ENCODE data around the gene EHHADH. TPM values are rescaled to one million over a fixed set of nuclear protein-coding genes. Genes with fewer than 3 reads are reported as not detected.

The EHHADH gene
- total RNA-seq, 2 experiments from 2014 or later = 1.3 TPM; not detected in 1

- H2AFZ ChIP-seq (ENCODE audit: low read length) = no peak overlapping the region
- no peak overlapping the region for H3K4me2 ChIP-seq (ENCODE audit: low read length)
- intact Hi-C loops (cut with micrococcal nuclease; ENCODE audit: unreplicated experiment) = no loop called here
- no peak for DNase-seq (ENCODE audit: low spot score)
- H3K4me1 ChIP-seq (ENCODE audit: insufficient read depth, low read length, poor library complexity, severe bottlenecking) = no peaks in the 10 kb centered on the region
- ChIA-PET CTCF (ENCODE audit: unreplicated experiment) (no interaction called here), POLR2A (interaction anchor here (0.8 kb wide), 1 partner anchor 10 kb away, joined by 3 read pairs; no protein-coding TSS in a partner anchor)
- H3K9me3 ChIP-seq (ENCODE audit: low read length) = no peaks in the 10 kb centered on the region
- H4K20me1 ChIP-seq (ENCODE audit: insufficient read depth, low read length) = no peaks in the 10 kb centered on the region
- H3K79me2 ChIP-seq (ENCODE audit: insufficient read depth, low read depth, low read length) = no peaks in the 10 kb centered on the region
- H3K4me3 ChIP-seq (ENCODE audit: low read depth, low read length, poor library complexity, severe bottlenecking) = no peak overlapping the region
- no peak overlapping the region for H3K27ac ChIP-seq (ENCODE audit: low read depth, low read length, poor library complexity, severe bottlenecking)
- no TSS peak for BruUV-seq (replicated peaks)
- H3K36me3 ChIP-seq (ENCODE audit: insufficient read depth, low read length) = no peaks in the 10 kb centered on the region
- no peaks in the 10 kb centered on the region for H3K9me2 ChIP-seq (ENCODE audit: insufficient read depth, low read length)
- TF ChIP-seq, protein P1, sequence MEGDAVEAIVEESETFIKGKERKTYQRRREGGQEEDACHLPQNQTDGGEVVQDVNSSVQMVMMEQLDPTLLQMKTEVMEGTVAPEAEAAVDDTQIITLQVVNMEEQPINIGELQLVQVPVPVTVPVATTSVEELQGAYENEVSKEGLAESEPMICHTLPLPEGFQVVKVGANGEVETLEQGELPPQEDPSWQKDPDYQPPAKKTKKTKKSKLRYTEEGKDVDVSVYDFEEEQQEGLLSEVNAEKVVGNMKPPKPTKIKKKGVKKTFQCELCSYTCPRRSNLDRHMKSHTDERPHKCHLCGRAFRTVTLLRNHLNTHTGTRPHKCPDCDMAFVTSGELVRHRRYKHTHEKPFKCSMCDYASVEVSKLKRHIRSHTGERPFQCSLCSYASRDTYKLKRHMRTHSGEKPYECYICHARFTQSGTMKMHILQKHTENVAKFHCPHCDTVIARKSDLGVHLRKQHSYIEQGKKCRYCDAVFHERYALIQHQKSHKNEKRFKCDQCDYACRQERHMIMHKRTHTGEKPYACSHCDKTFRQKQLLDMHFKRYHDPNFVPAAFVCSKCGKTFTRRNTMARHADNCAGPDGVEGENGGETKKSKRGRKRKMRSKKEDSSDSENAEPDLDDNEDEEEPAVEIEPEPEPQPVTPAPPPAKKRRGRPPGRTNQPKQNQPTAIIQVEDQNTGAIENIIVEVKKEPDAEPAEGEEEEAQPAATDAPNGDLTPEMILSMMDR (conservative IDR thresholded peaks at IDR 0.05; ENCODE audit: low read length) = no peak
- no peak for TF ChIP-seq EZH2phosphoT487 (IDR thresholded peaks at IDR 0.05; ENCODE audit: borderline replicate concordance, low read depth, low read length)
Observed at GRCh38 chr3:185161761-185162160, 92.1 kb downstream of the EHHADH start.

- BruUV-seq (replicated peaks) = no TSS peak
- DNase-seq (ENCODE audit: low spot score) = no peak
- ChIA-PET CTCF (ENCODE audit: unreplicated experiment) (no interaction called here), POLR2A (no interaction called here)
- Histone ChIP-seq H3K36me3 (ENCODE audit: insufficient read depth, low read length) (no peaks in the 10 kb centered on the region), H3K4me2 (ENCODE audit: low read length) (no peak overlapping the region), H3K9me3 (ENCODE audit: low read length) (no peaks in the 10 kb centered on the region), H3K4me3 (ENCODE audit: low read depth, low read length, poor library complexity, severe bottlenecking) (no peak overlapping the region), H2AFZ (ENCODE audit: low read length) (no peak overlapping the region), H3K9me2 (ENCODE audit: insufficient read depth, low read length) (no peaks in the 10 kb centered on the region), H3K27ac (ENCODE audit: low read depth, low read length, poor library complexity, severe bottlenecking) (no peak overlapping the region), H4K20me1 (ENCODE audit: insufficient read depth, low read length) (no peaks in the 10 kb centered on the region), H3K4me1 (ENCODE audit: insufficient read depth, low read length, poor library complexity, severe bottlenecking) (no peaks in the 10 kb centered on the region), H3K79me2 (ENCODE audit: insufficient read depth, low read depth, low read length) (no peaks in the 10 kb centered on the region)
- intact Hi-C loops (cut with micrococcal nuclease; ENCODE audit: unreplicated experiment) = no loop called here
- TF ChIP-seq, protein P1 (conservative IDR thresholded peaks at IDR 0.05; ENCODE audit: low read length) = no peak
- no peak for TF ChIP-seq EZH2phosphoT487 (IDR thresholded peaks at IDR 0.05; ENCODE audit: borderline replicate concordance, low read depth, low read length)
Observed at GRCh38 chr3:185157347-185157746, 96.5 kb downstream of the EHHADH start.

DNA sequence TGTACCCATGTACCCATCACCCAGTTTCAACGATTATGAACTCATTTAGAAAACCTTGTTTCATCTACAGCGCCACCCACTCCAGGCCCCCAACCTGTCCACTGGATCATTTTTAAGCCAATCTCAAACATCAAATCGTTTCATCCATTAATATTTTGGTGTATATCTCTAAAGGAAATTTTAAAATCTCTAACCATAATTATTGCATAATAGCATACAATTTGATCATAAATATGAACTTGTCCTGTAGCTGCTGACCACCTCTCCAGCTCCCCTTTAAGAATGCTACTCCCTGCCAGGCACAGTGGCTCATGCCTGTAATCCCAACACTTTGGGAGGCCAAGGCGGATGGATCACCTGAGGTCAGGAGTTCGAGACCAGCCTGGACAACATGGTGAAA is 98.2 kb downstream of the EHHADH start:
- BruUV-seq (replicated peaks) = no TSS peak
- CTCF ChIA-PET (ENCODE audit: unreplicated experiment) = no interaction called here
- Histone ChIP-seq H4K20me1 (ENCODE audit: insufficient read depth, low read length) (no peaks in the 10 kb centered on the region), H3K36me3 (ENCODE audit: insufficient read depth, low read length) (no peaks in the 10 kb centered on the region), H3K79me2 (ENCODE audit: insufficient read depth, low read depth, low read length) (no peaks in the 10 kb centered on the region), H3K9me2 (ENCODE audit: insufficient read depth, low read length) (no peaks in the 10 kb centered on the region), H2AFZ (ENCODE audit: low read length) (no peak overlapping the region), H3K4me3 (ENCODE audit: low read depth, low read length, poor library complexity, severe bottlenecking) (no peak overlapping the region), H3K4me2 (ENCODE audit: low read length) (no peak overlapping the region), H3K4me1 (ENCODE audit: insufficient read depth, low read length, poor library complexity, severe bottlenecking) (no peaks in the 10 kb centered on the region), H3K9me3 (ENCODE audit: low read length) (no peaks in the 10 kb centered on the region), H3K27ac (ENCODE audit: low read depth, low read length, poor library complexity, severe bottlenecking) (no peak overlapping the region)
- intact Hi-C loops (cut with micrococcal nuclease; ENCODE audit: unreplicated experiment) = no loop called here
- DNase-seq (ENCODE audit: low spot score) = no peak
- POLR2A ChIA-PET = no interaction called here
- TF ChIP-seq, protein P1 (conservative IDR thresholded peaks at IDR 0.05; ENCODE audit: low read length) = no peak
- TF ChIP-seq EZH2phosphoT487 (IDR thresholded peaks at IDR 0.05; ENCODE audit: borderline replicate concordance, low read depth, low read length) = no peak
